Pancreas (tissue), 10 donors: ENCODE measurements around the gene RABGAP1L. TPM values are rescaled to one million over a fixed set of nuclear protein-coding genes. Genes with fewer than 3 reads are reported as not detected.

Source experiments
- ATAC-seq, 4 donors: fragments of 200-7000 bp; cut with Tn5 transposase; one replicate each; pipeline versions ENCODE4 v1.8.0 to v1.9.1; 2020; ENCODE audit warnings: mild to moderate bottlenecking in 4 of 4, moderate library complexity in 4 of 4
- DNase-seq, 6 donors: peaks; one replicate each; pipeline ENCODE4 v3.0.0-alpha.2; 2020
- FAIRE-seq: peaks from 2 replicates; lab custom pipeline; 2012; peaks lifted over from hg19 to GRCh38; lab: Jason Lieb, UNC
- H3K27ac ChIP-seq, 4 donors: fragments of 200-600 bp; sonication (generic); 1 replicate in 3 of 4; 2 replicates in 1 of 4; pipeline versions ENCODE4 v1.5.0 to v1.8.0; 2020
- H3K27me3 ChIP-seq, 4 donors: fragments of 200-600 bp; one replicate each; pipeline ENCODE4 v1.8.0; 2021
- H3K36me3 ChIP-seq, 3 donors: fragments of 200-600 bp; sonication (generic) in 1 of 3; one replicate each; pipeline versions ENCODE4 v1.5.0 to v1.8.0; 2020 to 2021
- H3K4me1 ChIP-seq, 3 donors: fragments of 200-600 bp; one replicate each; pipeline ENCODE4 v1.8.0; 2021
- H3K4me3 ChIP-seq, 4 donors: fragments of 200-600 bp; sonication (generic) in 2 of 4; one replicate each; pipeline versions ENCODE4 v1.5.0 to v1.8.0; 2020 to 2021
- H3K9me3 ChIP-seq, 4 donors: fragments of 200-600 bp; one replicate each; pipeline ENCODE4 v1.8.0; 2021
- CTCF ChIP-seq, 4 donors: fragments of 200-600 bp; sonication (generic) in 3 of 4; IDR thresholded peaks; one replicate each; pipeline versions ENCODE4 v1.5.0 to v1.8.0; 2021; ENCODE audit warnings: antibody characterized with exemption in 4 of 4
- WGBS, 2 donors: extraction: QIAGEN DNeasy Blood & Tissue Kit; methylation state at CpG; one replicate each; pipeline ENCODE4 v1.1.7; 2013; 5-methylcytosine and 5-hydroxymethylcytosine counted together
- intact Hi-C, 3 donors: fragments of 100-400 bp; cut with DNase I; formaldehyde crosslinking; loops; one replicate each; pipeline versions ENCODE4 v1.11.1 to v1.14.2; 2022
- polyA plus RNA-seq, 2 donors: library from polyadenylated mRNA; stranded (reverse); fragments of 200-250 nt; gene quantifications; one replicate each; pipeline ENCODE4 v1.2.3, GENCODE V29; 2013
- total RNA-seq, 6 donors: library from RNA; stranded (reverse); fragmentation: NEBNext Ultra II Directional in 4 of 6; extraction: Animal tissue kit (Norgen Biotek cat#: 25700) in 4 of 6; gene quantifications; one replicate each; pipeline versions ENCODE4 v1.2.1 to v1.2.4, GENCODE V29; 2021 to 2023
- donor health status: healthy with polysubstance abuse.
- donor health status: DM: no; HTN: no; CAD: no; lungs with moderate emphysema.
- donor health status: DM: no; HTN: no; CAD: no.
- donor health status: control.
- donor health status: control.
- donor health status: Bipolar disorder and iron deficiency.
- donor health status: DM: yes; HTN: yes; CAD: no.
- donor health status: DM: no; HTN: no; CAD: no.
- donor health status: DM: no; HTN: no; CAD: no.
- donor health status: DM: yes; HTN: yes; CAD: no.

RABGAP1L gene
- total and polyA plus RNA-seq, 8 donors = 13.9 to 64.8 (median 36.1) TPM

GRCh38 chr1:174415506-174415905, 256.2 kb downstream of the RABGAP1L start:
- no peaks in the 10 kb centered on the region for H3K4me1 ChIP-seq
- ATAC-seq (no peak), FAIRE-seq (no peak), DNase-seq (no peak)
- intact Hi-C loops = no loop called here
- no peak overlapping the region for H3K4me3 ChIP-seq
- no peaks in the 10 kb centered on the region for H3K9me3 ChIP-seq
- TF ChIP-seq CTCF (IDR thresholded peaks at IDR 0.05) = no peak
- 94 to 100% methylated on average over 2 of the region's 2 CpGs for WGBS, 2 donors
- no peaks in the 10 kb centered on the region for H3K36me3 ChIP-seq
- H3K27me3 ChIP-seq = no peaks in the 10 kb centered on the region
- H3K27ac ChIP-seq = no peak overlapping the region

- no peak for FAIRE-seq
- Histone ChIP-seq H3K27ac (no peak overlapping the region), H3K4me3 (no peak overlapping the region), H3K36me3 (no peaks in the 10 kb centered on the region), H3K4me1 (no peaks in the 10 kb centered on the region), H3K9me3 (no peaks in the 10 kb centered on the region), H3K27me3 (no peaks in the 10 kb centered on the region)
- intact Hi-C loops = no loop called here
- TF ChIP-seq CTCF (IDR thresholded peaks at IDR 0.05) = no peak
- no peak for ATAC-seq
- 78 to 84% methylated on average over 2 of the region's 2 CpGs for WGBS, 2 donors
- DNase-seq = no peak
Measured at GRCh38 chr1:174417921-174418320, 258.6 kb downstream of the RABGAP1L start.

GRCh38 chr1:174425121-174425520, 265.8 kb downstream of the RABGAP1L start:
- no peaks in the 10 kb centered on the region for H3K36me3 ChIP-seq
- no peak overlapping the region for H3K4me3 ChIP-seq
- no peak overlapping the region for H3K27ac ChIP-seq
- H3K4me1 ChIP-seq = peaks cover 0 to 3% (median 0%) of the 10 kb centered on the region in 3 donors
- H3K27me3 ChIP-seq = no peaks in the 10 kb centered on the region
- TF ChIP-seq CTCF (IDR thresholded peaks at IDR 0.05) = no peak
- no peak for FAIRE-seq
- peaks cover 0 to 3% (median 0%) of the 10 kb centered on the region in 4 donors for H3K9me3 ChIP-seq
- intact Hi-C loops = no loop called here
- no peak for ATAC-seq
- no peak for DNase-seq

GRCh38 chr1:174426153-174426552, 266.8 kb downstream of the RABGAP1L start:
- no peak for ATAC-seq
- TF ChIP-seq CTCF (IDR thresholded peaks at IDR 0.05) = no peak
- Histone ChIP-seq H3K27ac (no peak overlapping the region), H3K36me3 (no peaks in the 10 kb centered on the region), H3K27me3 (no peaks in the 10 kb centered on the region), H3K4me1 (peaks cover 0 to 3% (median 0%) of the 10 kb centered on the region in 3 donors), H3K4me3 (no peak overlapping the region), H3K9me3 (peaks cover 0 to 3% (median 0%) of the 10 kb centered on the region in 4 donors)
- intact Hi-C loops = no loop called here
- no peak for DNase-seq
- 91 to 95% methylated on average over 3 of the region's 3 CpGs for WGBS, 2 donors
- no peak for FAIRE-seq

GRCh38 chr1:174428033-174428432, 268.7 kb downstream of the RABGAP1L start:
- intact Hi-C loops = no loop called here
- Histone ChIP-seq H3K4me3 (no peak overlapping the region), H3K4me1 (peaks cover 0 to 3% (median 0%) of the 10 kb centered on the region in 3 donors), H3K36me3 (no peaks in the 10 kb centered on the region), H3K27ac (no peak overlapping the region), H3K9me3 (peaks cover 0 to 3% (median 0%) of the 10 kb centered on the region in 4 donors), H3K27me3 (no peaks in the 10 kb centered on the region)
- FAIRE-seq = no peak
- no peak for TF ChIP-seq CTCF (IDR thresholded peaks at IDR 0.05)
- no peak for DNase-seq
- ATAC-seq = no peak
- WGBS, 2 donors = 52 to 55% methylated on average over 3 of the region's 3 CpGs
